Omental fat pad (tissue), 4 donors: ENCODE measurements around the gene NTN3. TPM values are rescaled to one million over a fixed set of nuclear protein-coding genes. Genes with fewer than 3 reads are reported as not detected.
"Not testable (repeated sequence)": the region's sequence is repeated elsewhere in the genome, so short reads cannot be mapped to it uniquely, and the experiment has no call there.

Source experiments
- ATAC-seq: fragments of 150-250 bp; one replicate; pipeline ENCODE4 v1.9.1; 2016; ENCODE audit warnings: mild to moderate bottlenecking, moderate library complexity; ENCODE audit not compliant: low FRiP score
- DNase-seq: peaks from one replicate; pipeline ENCODE4 v3.0.0-alpha.2; 2019; ENCODE audit warnings: low spot score
- CTCF ChIP-seq, 3 donors: fragments of 450-650 bp; IDR thresholded peaks; one replicate each; pipeline ENCODE4 v1.5.1; 2016 to 2017; ENCODE audit warnings: antibody characterized with exemption in 3 of 3, mild to moderate bottlenecking in 3 of 3, moderate library complexity in 2 of 3
- total RNA-seq, 4 donors: library from RNA; depleted of rRNA; stranded (reverse); fragments of >200 nt; gene quantifications; one replicate each; pipeline ENCODE4 v1.1.0, GENCODE V29; 2016

Gene NTN3
- total RNA-seq, 4 donors from 2014 or later, result 0.28 to 0.44 TPM; not detected in 2

GRCh38 chr16:2475413-2476344, 4.6 kb downstream of the NTN3 start:
- DNase-seq (no peak), ATAC-seq (no peak)
- no peak for TF ChIP-seq CTCF (IDR thresholded peaks at IDR 0.05)

GRCh38 chr16:2476345-2476720, 5.2 kb downstream of the NTN3 start:
- no peak for TF ChIP-seq CTCF (IDR thresholded peaks at IDR 0.05)
- DNase-seq (no peak), ATAC-seq (no peak)

DNA sequence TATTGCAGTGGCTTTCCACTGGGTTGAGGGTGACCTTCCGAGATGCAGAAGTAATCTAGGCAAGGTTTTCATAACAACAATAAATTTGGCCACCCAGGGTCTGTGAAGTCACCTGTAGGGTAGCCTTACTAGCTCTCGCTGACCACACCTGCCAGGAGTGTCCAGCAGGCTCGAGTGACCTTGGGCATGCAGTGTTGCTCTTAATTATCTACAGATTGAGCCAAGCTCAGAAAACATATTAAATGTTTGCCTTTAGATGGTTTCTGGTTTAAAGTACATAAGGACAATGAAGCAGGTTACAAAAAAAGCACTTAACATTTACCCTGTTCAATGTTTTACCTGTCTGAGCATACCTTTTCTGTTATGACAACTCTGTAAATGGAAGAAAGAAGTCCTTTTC, 5.6 kb downstream of the NTN3 start:
- TF ChIP-seq CTCF (IDR thresholded peaks at IDR 0.05), result no peak
- DNase-seq (no peak), ATAC-seq (no peak)

DNA sequence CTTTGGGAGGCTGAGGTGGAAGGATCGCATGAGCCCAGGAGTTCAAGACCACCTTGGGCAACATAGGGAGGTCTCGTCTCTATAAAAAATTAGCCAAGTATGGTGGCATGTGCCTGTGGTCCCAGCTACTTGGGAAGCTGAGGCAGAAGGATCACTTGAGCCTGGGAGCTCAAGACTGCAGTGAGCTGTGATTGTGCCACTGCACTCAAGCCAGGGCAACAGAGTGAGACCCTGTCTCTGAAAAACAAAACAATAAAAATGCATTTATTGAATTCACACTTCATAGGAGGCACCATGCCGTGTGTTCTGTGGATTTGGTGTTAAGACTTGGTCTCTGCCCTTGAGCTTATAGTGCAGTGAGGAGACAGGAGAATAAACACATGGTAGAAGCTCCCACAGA, 6.2 kb downstream of the NTN3 start:
- ATAC-seq, result no peak
- TF ChIP-seq CTCF (IDR thresholded peaks at IDR 0.05), result no peak
- DNase-seq, result no peak

GRCh38 chr16:2478279-2478678, 7.2 kb downstream of the NTN3 start:
- no peak for TF ChIP-seq CTCF (IDR thresholded peaks at IDR 0.05)
- no peak for DNase-seq
- no peak for ATAC-seq

DNA sequence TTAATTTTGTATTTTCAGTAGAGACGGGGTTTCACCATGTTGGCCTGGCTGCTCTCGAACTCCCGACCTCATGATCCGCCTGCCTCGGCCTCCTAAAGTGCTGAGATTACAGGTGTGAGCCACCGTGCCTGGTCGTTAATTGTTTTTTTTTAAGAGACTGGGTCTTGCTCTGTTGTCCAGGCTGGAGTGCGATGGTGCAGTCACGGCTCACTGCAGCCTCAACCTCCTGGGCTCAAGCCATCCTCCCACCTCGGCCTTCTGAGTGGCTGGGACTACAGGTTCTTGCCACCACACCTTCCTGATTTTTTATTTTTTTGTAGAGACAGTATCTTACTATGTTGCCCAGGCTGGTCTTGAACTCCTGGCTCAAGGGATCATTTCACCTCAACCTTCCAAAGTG, 8.9 kb downstream of the NTN3 start:
- ATAC-seq, DNase-seq: not testable (repeated sequence)

DNA sequence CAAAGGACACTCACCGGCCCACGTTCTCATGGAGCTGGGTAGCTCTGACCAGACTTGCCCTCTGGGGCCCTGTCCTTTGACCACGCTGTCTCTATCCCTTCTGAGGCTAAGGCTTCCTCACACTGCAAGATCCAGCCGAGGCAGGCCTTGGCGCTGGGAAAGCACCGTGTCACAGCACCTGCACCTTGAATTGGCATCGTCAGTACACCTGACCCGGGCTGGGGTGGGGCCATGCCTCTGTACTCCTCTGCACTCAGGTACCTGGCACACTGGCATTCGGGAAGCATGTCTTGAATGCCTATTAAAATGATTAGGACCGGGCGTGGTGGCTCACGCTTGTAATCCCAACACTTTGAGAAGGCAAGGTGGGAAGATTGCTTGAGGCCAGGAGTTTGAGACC, 9.9 kb downstream of the NTN3 start:
- DNase-seq (no peak), ATAC-seq (no peak)
- TF ChIP-seq CTCF (IDR thresholded peaks at IDR 0.05), result no peak
